ENCODE data around the gene HOXD1.

HOXD1 gene

GRCh38 chr2:176156301-176156806 is 32.1 kb upstream of the HOXD1 start:
- TF ChIP-seq, protein P1, sequence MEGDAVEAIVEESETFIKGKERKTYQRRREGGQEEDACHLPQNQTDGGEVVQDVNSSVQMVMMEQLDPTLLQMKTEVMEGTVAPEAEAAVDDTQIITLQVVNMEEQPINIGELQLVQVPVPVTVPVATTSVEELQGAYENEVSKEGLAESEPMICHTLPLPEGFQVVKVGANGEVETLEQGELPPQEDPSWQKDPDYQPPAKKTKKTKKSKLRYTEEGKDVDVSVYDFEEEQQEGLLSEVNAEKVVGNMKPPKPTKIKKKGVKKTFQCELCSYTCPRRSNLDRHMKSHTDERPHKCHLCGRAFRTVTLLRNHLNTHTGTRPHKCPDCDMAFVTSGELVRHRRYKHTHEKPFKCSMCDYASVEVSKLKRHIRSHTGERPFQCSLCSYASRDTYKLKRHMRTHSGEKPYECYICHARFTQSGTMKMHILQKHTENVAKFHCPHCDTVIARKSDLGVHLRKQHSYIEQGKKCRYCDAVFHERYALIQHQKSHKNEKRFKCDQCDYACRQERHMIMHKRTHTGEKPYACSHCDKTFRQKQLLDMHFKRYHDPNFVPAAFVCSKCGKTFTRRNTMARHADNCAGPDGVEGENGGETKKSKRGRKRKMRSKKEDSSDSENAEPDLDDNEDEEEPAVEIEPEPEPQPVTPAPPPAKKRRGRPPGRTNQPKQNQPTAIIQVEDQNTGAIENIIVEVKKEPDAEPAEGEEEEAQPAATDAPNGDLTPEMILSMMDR (IDR thresholded peaks at IDR 0.05; ENCODE audit: low read depth, low read length): no peak

DNA sequence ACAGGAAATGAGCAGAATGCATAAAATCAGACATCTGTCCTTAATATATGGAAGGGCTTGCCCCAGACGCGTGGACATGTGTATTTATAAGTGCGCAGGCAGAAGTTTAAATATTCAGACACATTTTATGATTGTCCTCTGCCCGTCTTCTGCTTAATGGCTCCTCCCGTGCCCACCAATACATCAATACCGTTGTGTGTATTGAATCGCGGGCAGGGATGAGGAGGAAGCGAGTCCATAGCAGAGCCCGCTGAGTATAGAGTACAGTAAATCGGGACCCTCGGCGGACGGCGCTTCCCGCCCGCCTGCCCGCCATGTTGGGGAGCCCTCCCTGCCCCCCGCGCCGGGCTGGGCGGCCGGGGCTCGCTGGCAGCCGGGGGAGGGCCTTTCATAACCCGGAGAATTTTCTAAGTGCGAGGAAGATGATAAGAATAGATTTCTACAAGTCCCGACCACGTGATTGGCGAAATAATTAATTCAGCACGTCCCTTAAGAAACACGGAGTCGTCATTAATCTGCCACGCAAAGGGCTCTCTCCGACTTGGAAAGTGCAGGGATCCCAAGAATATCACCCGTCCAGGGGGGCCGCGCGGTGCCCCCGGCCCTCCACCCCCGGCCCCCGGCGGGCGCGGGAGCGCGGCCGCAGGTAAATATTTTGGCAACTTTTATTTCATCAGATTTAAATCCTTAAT is 31.5 kb upstream of the HOXD1 start, which contains the start of gene HOXD3:
HOXD3 (plus strand) TSS at position 501 of the 692 bp plus-strand sequence. CDS start 11,808 bp downstream, outside the sequence.
- TF ChIP-seq, protein P1 (IDR thresholded peaks at IDR 0.05; ENCODE audit: low read depth, low read length): no peak
- no peak for DNase-seq (ENCODE audit: extremely low read depth, low read depth)

More at GRCh38 chr2:176156301-176156806, 32.1 kb upstream of the HOXD1 start:
- DNase-seq (ENCODE audit: extremely low read depth, low read depth): no peak

- no peak for DNase-seq (ENCODE audit: extremely low read depth, low read depth)
- TF ChIP-seq, protein P1 (IDR thresholded peaks at IDR 0.05; ENCODE audit: low read depth, low read length): no peak
These were observed 30.8 kb upstream of the HOXD1 start for GRCh38 chr2:176157499-176158185.

DNA sequence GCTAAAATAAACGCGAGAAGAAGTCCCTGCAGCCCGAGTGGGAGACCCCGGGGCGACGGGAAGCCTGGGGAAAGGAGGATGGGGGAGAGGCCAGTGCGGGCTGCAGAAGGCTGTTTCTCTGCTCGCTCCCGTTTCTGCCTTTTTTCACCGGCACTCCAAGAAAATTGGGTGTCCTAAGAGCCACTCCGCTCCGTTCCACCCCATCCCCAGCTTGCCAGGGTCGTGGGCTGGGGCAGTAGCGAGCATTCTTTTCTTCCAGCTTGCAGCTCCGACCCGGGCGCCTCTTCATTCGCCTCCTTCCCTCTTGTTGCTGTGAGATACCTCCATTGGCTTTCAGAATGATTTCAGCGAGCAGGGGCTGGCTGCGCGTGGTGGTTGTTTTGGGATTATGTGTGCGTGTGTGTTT is 30.3 kb upstream of the HOXD1 start:
- TF ChIP-seq, protein P1 (IDR thresholded peaks at IDR 0.05; ENCODE audit: low read depth, low read length): no peak
- no peak for DNase-seq (ENCODE audit: extremely low read depth, low read depth)

GRCh38 chr2:176158855-176159662 is 29.4 kb upstream of the HOXD1 start:
- DNase-seq (ENCODE audit: extremely low read depth, low read depth): no peak

GRCh38 chr2:176159663-176160250 is 28.7 kb upstream of the HOXD1 start:
- TF ChIP-seq, protein P1 (IDR thresholded peaks at IDR 0.05; ENCODE audit: low read depth, low read length): no peak

More at GRCh38 chr2:176158855-176159662, 29.4 kb upstream of the HOXD1 start:
- TF ChIP-seq, protein P1 (IDR thresholded peaks at IDR 0.05; ENCODE audit: low read depth, low read length): no peak

More at GRCh38 chr2:176159663-176160250, 28.7 kb upstream of the HOXD1 start:
- no peak for DNase-seq (ENCODE audit: extremely low read depth, low read depth)
